GM19467 (cell line): Measurements from ENCODE around the gene HCRTR2.
"Not testable (repeated sequence)": the region's sequence is repeated elsewhere in the genome, so short reads cannot be mapped to it uniquely, and the experiment has no call there.

Source experiments
- ATAC-seq: cut with Tn5 transposase; IDR thresholded peaks from one replicate; pipeline ENCODE4 v1.9.1; 2021; ENCODE audit warnings: mild to moderate bottlenecking, moderate library complexity; ENCODE audit not compliant: unreplicated experiment

Gene HCRTR2

GRCh38 chr6:55174211-55175026 is at the start of gene HCRTR2:
Gene HCRTR2, plus strand, starts transcription at chr6:55174515. Its CDS starts 73 bp downstream, at chr6:55174588.
- ATAC-seq: no peak

GRCh38 chr6:55130806-55131324 is 43.5 kb upstream of the HCRTR2 start:
- no peak for ATAC-seq

GRCh38 chr6:55131616-55132015 is 42.7 kb upstream of the HCRTR2 start:
- no peak for ATAC-seq

- ATAC-seq: no peak
Measured at GRCh38 chr6:55136916-55137315, 37.4 kb upstream of the HCRTR2 start.

GRCh38 chr6:55137929-55138693 is 36.2 kb upstream of the HCRTR2 start:
- no peak for ATAC-seq

- ATAC-seq: no peak
Measured at GRCh38 chr6:55141611-55142010, 32.7 kb upstream of the HCRTR2 start.

- ATAC-seq: no peak
Measured at GRCh38 chr6:55142610-55143009, 31.7 kb upstream of the HCRTR2 start.

- no peak for ATAC-seq
Measured at GRCh38 chr6:55153284-55153683, 21.0 kb upstream of the HCRTR2 start.

GRCh38 chr6:55158784-55159183 is 15.5 kb upstream of the HCRTR2 start:
- not testable (repeated sequence) for ATAC-seq

- no peak for ATAC-seq
Measured at GRCh38 chr6:55167860-55168259, 6.5 kb upstream of the HCRTR2 start.

GRCh38 chr6:55175078-55176049 is 1.0 kb downstream of the HCRTR2 start:
- ATAC-seq: no peak

GRCh38 chr6:55176958-55177357 is 2.6 kb downstream of the HCRTR2 start:
- no peak for ATAC-seq

- ATAC-seq: no peak
Measured at GRCh38 chr6:55180258-55180657, 5.9 kb downstream of the HCRTR2 start.

GRCh38 chr6:55182016-55182650 is 7.8 kb downstream of the HCRTR2 start:
- no peak for ATAC-seq

- no peak for ATAC-seq
Measured at GRCh38 chr6:55184782-55185530, 10.6 kb downstream of the HCRTR2 start.

GRCh38 chr6:55198715-55199114 is 24.4 kb downstream of the HCRTR2 start:
- ATAC-seq: no peak

- ATAC-seq: no peak
Measured at GRCh38 chr6:55199239-55199638, 24.9 kb downstream of the HCRTR2 start.

- ATAC-seq: no peak
Measured at GRCh38 chr6:55208478-55209458, 34.5 kb downstream of the HCRTR2 start.
